Liver (tissue), 9 donors: ENCODE measurements around the gene N4BP2. TPM values are rescaled to one million over a fixed set of nuclear protein-coding genes. Genes with fewer than 3 reads are reported as not detected.
"Not testable (repeated sequence)": the region's sequence is repeated elsewhere in the genome, so short reads cannot be mapped to it uniquely, and the experiment has no call there.

Source experiments
- DNase-seq: peaks from one replicate; pipeline ENCODE4 v3.0.0-alpha.2; 2017; ENCODE audit warnings: low spot score
- H3K27ac ChIP-seq, 2 donors: one replicate each; pipeline ENCODE4 v1.7.0; 2013; ENCODE audit warnings: inconsistent platforms in 2 of 2, low read length in 2 of 2, control low read depth in 1 of 2, low read depth in 1 of 2, mild to moderate bottlenecking in 1 of 2
- H3K27me3 ChIP-seq, 4 donors: one replicate each; pipeline versions ENCODE4 v1.6.1 to v1.7.0; 2013; ENCODE audit warnings: low read length in 3 of 4, inconsistent platforms in 1 of 4, mild to moderate bottlenecking in 1 of 4, moderate library complexity in 1 of 4; ENCODE audit not compliant: control insufficient read depth in 4 of 4, insufficient read depth in 4 of 4
- H3K36me3 ChIP-seq, 4 donors: one replicate each; pipeline versions ENCODE4 v1.6.1 to v1.7.0; 2013; ENCODE audit warnings: low read length in 3 of 4, mild to moderate bottlenecking in 3 of 4, low read depth in 1 of 4, moderate library complexity in 1 of 4; ENCODE audit not compliant: control insufficient read depth in 4 of 4, insufficient read depth in 3 of 4
- H3K4me1 ChIP-seq, 4 donors: one replicate each; pipeline versions ENCODE4 v1.6.1 to v1.7.0; 2013; ENCODE audit warnings: low read length in 3 of 4, mild to moderate bottlenecking in 3 of 4, moderate library complexity in 1 of 4; ENCODE audit not compliant: control insufficient read depth in 4 of 4, insufficient read depth in 4 of 4
- H3K4me3 ChIP-seq, 3 donors: one replicate each; pipeline versions ENCODE4 v1.6.1 to v1.7.0; 2013; ENCODE audit warnings: low read length in 3 of 3, control low read depth in 1 of 3, low read depth in 1 of 3, mild to moderate bottlenecking in 1 of 3
- H3K9ac ChIP-seq, 2 donors: one replicate each; pipeline ENCODE4 v1.7.0; 2013; ENCODE audit warnings: low read length in 2 of 2, mild to moderate bottlenecking in 2 of 2, moderate library complexity in 2 of 2, control low read depth in 1 of 2, low read depth in 1 of 2
- H3K9me3 ChIP-seq, 4 donors: one replicate each; pipeline versions ENCODE4 v1.6.1 to v1.7.0; 2013; ENCODE audit warnings: low read length in 3 of 4; ENCODE audit not compliant: control insufficient read depth in 4 of 4
- ATF3 ChIP-seq: IDR thresholded peaks from 2 replicates; pipeline ENCODE4 v1.6.1; 2016; ENCODE audit warnings: antibody characterized with exemption
- EGR1 ChIP-seq, 2 donors: IDR thresholded peaks; 2 replicates each; pipeline ENCODE4 v1.6.1; 2016 to 2018; ENCODE audit warnings: antibody characterized with exemption in 2 of 2, low read depth in 2 of 2
- FOXA1 ChIP-seq: IDR thresholded peaks from 2 replicates; pipeline ENCODE4 v1.6.1; 2016; ENCODE audit warnings: antibody characterized with exemption
- GABPA ChIP-seq, 2 donors: IDR thresholded peaks in 1 of 2; conservative IDR thresholded peaks in 1 of 2; 2 replicates each; pipeline ENCODE4 v1.6.1; 2016; ENCODE audit warnings: antibody characterized with exemption in 2 of 2, mild to moderate bottlenecking in 1 of 2, moderate library complexity in 1 of 2
- HNF4A ChIP-seq, 2 donors: conservative IDR thresholded peaks; 2 replicates each; pipeline ENCODE4 v1.6.1; 2016; ENCODE audit warnings: antibody characterized with exemption in 2 of 2, mild to moderate bottlenecking in 2 of 2
- HNF4G ChIP-seq: IDR thresholded peaks from 2 replicates; pipeline ENCODE4 v1.6.1; 2016; ENCODE audit warnings: antibody characterized with exemption
- JUND ChIP-seq, 2 donors: IDR thresholded peaks; 2 replicates each; pipeline ENCODE4 v1.6.1; 2016; ENCODE audit warnings: antibody characterized with exemption in 2 of 2
- MAX ChIP-seq: IDR thresholded peaks from 2 replicates; pipeline ENCODE4 v1.6.1; 2016; ENCODE audit warnings: antibody characterized with exemption
- NR2F2 ChIP-seq: IDR thresholded peaks from 2 replicates; pipeline ENCODE4 v1.6.1; 2016; ENCODE audit warnings: antibody characterized with exemption
- RAD21 ChIP-seq, 2 donors: IDR thresholded peaks; 2 replicates each; pipeline ENCODE4 v1.6.1; 2016; ENCODE audit warnings: antibody characterized with exemption in 2 of 2, mild to moderate bottlenecking in 2 of 2
- REST ChIP-seq: IDR thresholded peaks from 2 replicates; pipeline ENCODE4 v1.6.1; 2016; ENCODE audit warnings: antibody characterized with exemption, mild to moderate bottlenecking
- RXRA ChIP-seq, 2 donors: IDR thresholded peaks; 2 replicates each; pipeline ENCODE4 v1.6.1; 2017 to 2018; ENCODE audit warnings: antibody characterized with exemption in 2 of 2, mild to moderate bottlenecking in 1 of 2
- SP1 ChIP-seq: IDR thresholded peaks from 2 replicates; pipeline ENCODE4 v1.6.1; 2018; ENCODE audit warnings: antibody characterized with exemption, mild to moderate bottlenecking
- YY1 ChIP-seq: IDR thresholded peaks from 2 replicates; pipeline ENCODE4 v1.6.1; 2016; ENCODE audit warnings: antibody characterized with exemption, mild to moderate bottlenecking
- ZBTB33 ChIP-seq: IDR thresholded peaks from 2 replicates; pipeline ENCODE4 v1.6.1; 2016; ENCODE audit warnings: antibody characterized with exemption
- WGBS: extraction: QIAGEN DNeasy Blood & Tissue Kit; methylation state at CpG from one replicate; pipeline ENCODE4 v1.1.7; 2013; 5-methylcytosine and 5-hydroxymethylcytosine counted together
- polyA plus RNA-seq, 2 donors: library from polyadenylated mRNA; stranded (reverse) in 1 of 2; unstranded in 1 of 2; fragments of 200-250 nt in 1 of 2; fragments of >200 nt in 1 of 2; fragmentation: Nextera tagmentation in 1 of 2; extraction: Ambion mirVana in 1 of 2; gene quantifications; one replicate each; pipeline versions ENCODE4 v1.2.1 to v1.2.3, GENCODE V29; 2013 to 2015
- total RNA-seq, 2 donors: library from RNA; depleted of rRNA; stranded (reverse); fragments of >200 nt; gene quantifications; one replicate each; pipeline ENCODE4 v1.2.3, GENCODE V29; 2014
- donor health status: healthy.
- donor health status: healthy.
- donor health status: healthy.
- donor health status: healthy.
- donor health status: healthy.

The N4BP2 gene
- total and polyA plus RNA-seq, 4 donors: 2.3 to 19.9 (median 11.0) TPM

GRCh38 chr4:40143926-40144508, 87.4 kb downstream of the N4BP2 start:
- no peak for DNase-seq
- Histone ChIP-seq H3K36me3 (peaks cover 3 to 10% (median 10%) of the 10 kb centered on the region in 4 donors), H3K4me1 (no peaks in the 10 kb centered on the region), H3K27ac (no peak overlapping the region), H3K9me3 (no peaks in the 10 kb centered on the region), H3K27me3 (no peaks in the 10 kb centered on the region), H3K9ac (no peak overlapping the region), H3K4me3 (no peak overlapping the region)
- 94% methylated on average over 6 of the region's 6 CpGs for WGBS
- TF ChIP-seq EGR1 (IDR thresholded peaks at IDR 0.05; ENCODE audit: low read depth in 2 of 2) (no peak), NR2F2 (no peak), FOXA1 (no peak), YY1 (no peak), ZBTB33 (no peak), RXRA (IDR thresholded peaks at IDR 0.05) (no peak), HNF4A (conservative IDR thresholded peaks at IDR 0.05) (no peak), JUND (IDR thresholded peaks at IDR 0.05) (no peak), GABPA (IDR thresholded peaks at IDR 0.05 in 1 of 2, conservative IDR thresholded peaks at IDR 0.05 in 1 of 2) (no peak), RAD21 (IDR thresholded peaks at IDR 0.05) (no peak), REST (no peak), SP1 (no peak), ATF3 (no peak)

- Histone ChIP-seq H3K4me1 (no peaks in the 10 kb centered on the region), H3K27ac (no peak overlapping the region), H3K36me3 (peaks cover 3 to 10% (median 10%) of the 10 kb centered on the region in 4 donors), H3K9ac (no peak overlapping the region), H3K9me3 (no peaks in the 10 kb centered on the region), H3K27me3 (no peaks in the 10 kb centered on the region), H3K4me3 (no peak overlapping the region)
- TF ChIP-seq MAX (no peak), HNF4G (no peak), ATF3 (no peak), EGR1 (IDR thresholded peaks at IDR 0.05; ENCODE audit: low read depth in 2 of 2) (no peak), FOXA1 (no peak), HNF4A (conservative IDR thresholded peaks at IDR 0.05) (no peak)
- WGBS: 96% methylated on average over 2 of the region's 2 CpGs
- no peak for DNase-seq
Measured at GRCh38 chr4:40144716-40145115, 88.1 kb downstream of the N4BP2 start.

- H3K27ac ChIP-seq, H3K4me1 ChIP-seq, DNase-seq, H3K27me3 ChIP-seq, H3K9ac ChIP-seq, H3K9me3 ChIP-seq, H3K4me3 ChIP-seq: not testable (repeated sequence)
- WGBS: 97% methylated on average over 31 of the region's 31 CpGs
- H3K36me3 ChIP-seq: peaks cover 3 to 10% (median 10%) of the 10 kb centered on the region in 4 donors
Measured at GRCh38 chr4:40147490-40147889, 90.8 kb downstream of the N4BP2 start.
